ENCODE results near the gene IQCB1. TPM values are rescaled to one million over a fixed set of nuclear protein-coding genes. Genes with fewer than 3 reads are reported as not detected.

IQCB1 gene, protein sequence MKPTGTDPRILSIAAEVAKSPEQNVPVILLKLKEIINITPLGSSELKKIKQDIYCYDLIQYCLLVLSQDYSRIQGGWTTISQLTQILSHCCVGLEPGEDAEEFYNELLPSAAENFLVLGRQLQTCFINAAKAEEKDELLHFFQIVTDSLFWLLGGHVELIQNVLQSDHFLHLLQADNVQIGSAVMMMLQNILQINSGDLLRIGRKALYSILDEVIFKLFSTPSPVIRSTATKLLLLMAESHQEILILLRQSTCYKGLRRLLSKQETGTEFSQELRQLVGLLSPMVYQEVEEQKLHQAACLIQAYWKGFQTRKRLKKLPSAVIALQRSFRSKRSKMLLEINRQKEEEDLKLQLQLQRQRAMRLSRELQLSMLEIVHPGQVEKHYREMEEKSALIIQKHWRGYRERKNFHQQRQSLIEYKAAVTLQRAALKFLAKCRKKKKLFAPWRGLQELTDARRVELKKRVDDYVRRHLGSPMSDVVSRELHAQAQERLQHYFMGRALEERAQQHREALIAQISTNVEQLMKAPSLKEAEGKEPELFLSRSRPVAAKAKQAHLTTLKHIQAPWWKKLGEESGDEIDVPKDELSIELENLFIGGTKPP
- 9.7 to 15.0 TPM (median 11.1 TPM) in 5 replicates for total RNA-seq (2022; extraction: Qiagen RNA extraction; ENCODE audit: low read depth)

GRCh38 chr3:121834671-121835464, at the start of gene IQCB1, which contains the start of gene EAF2:
IQCB1 (minus strand) TSS chr3:121835060; CDS start chr3:121828960, 6,100 bp downstream.
EAF2 (plus strand) TSS chr3:121835209; CDS start chr3:121835286, 77 bp downstream.

DNA sequence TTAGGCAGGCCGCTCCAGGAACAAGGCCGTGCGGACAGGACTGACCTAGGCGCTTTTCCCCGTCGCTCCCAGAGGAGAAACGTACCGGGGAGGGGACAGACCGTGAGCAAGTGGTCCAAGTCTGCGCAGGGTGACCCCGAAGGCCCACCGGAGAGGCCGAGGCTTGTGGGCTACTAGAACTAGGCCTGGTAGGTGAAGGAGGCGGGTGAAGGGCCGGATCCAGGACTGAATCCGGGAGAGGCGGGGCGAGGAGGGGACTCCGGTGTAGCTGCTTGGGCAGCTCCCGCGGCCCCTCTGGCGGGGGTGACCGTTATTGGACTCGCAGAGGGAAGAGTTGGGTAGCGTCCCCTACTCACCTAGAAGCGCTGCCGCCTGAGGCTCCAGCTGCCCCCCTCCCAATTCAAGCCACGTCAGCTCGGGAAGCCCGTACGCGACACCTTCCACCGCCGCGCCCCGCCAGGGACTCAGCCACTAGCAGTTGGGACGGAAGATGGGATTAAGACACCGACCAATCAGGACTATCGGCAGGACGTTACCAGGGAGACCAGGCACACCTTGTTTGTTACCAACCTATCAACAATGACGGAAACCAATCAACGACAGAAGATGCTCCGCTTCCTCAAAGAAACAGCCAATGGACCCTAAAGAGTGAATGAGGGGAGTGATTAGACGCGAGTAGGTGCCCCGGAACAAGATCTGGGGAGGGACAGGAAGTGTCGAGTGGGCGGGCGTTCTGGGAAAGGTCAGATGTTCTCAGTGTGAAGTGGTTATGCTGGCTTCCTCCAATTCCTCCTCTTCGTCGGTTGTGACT, 85.4 kb downstream of the IQCB1 start, which contains the start of gene GOLGB1:
Gene GOLGB1, minus strand, starts transcription at position 466 of the 811 bp plus-strand sequence. CDS start 18,770 bp downstream, outside the sequence.

Other genes starting within 250 kb of the IQCB1 start
- gene FBXO40, start 241.7 kb downstream of the IQCB1 start, total RNA-seq (2022; extraction: Qiagen RNA extraction; ENCODE audit: low read depth) = not detected in 5 replicates
- gene HCLS1, start 174.2 kb downstream of the IQCB1 start, total RNA-seq (2022; extraction: Qiagen RNA extraction; ENCODE audit: low read depth) = 0.07 to 0.45 TPM (median 0.13 TPM) in 5 replicates
- gene GOLGB1, start 85.3 kb downstream of the IQCB1 start, total RNA-seq (2022; extraction: Qiagen RNA extraction; ENCODE audit: low read depth) = 15.4 to 20.6 TPM (median 17.3 TPM) in 5 replicates
- gene EAF2, start 149 bp upstream of the IQCB1 start, total RNA-seq (2022; extraction: Qiagen RNA extraction; ENCODE audit: low read depth) = 2.1 to 3.1 TPM (median 2.4 TPM) in 5 replicates
- gene SLC15A2, start 59.3 kb upstream of the IQCB1 start, total RNA-seq (2022; extraction: Qiagen RNA extraction; ENCODE audit: low read depth) = 0.12 to 0.41 TPM (median 0.35 TPM) in 5 replicates
- not detected in 5 replicates for gene ILDR1, start 187.2 kb upstream of the IQCB1 start, total RNA-seq (2022; extraction: Qiagen RNA extraction; ENCODE audit: low read depth)
- not detected in 5 replicates for gene CD86, start 220.3 kb upstream of the IQCB1 start, total RNA-seq (2022; extraction: Qiagen RNA extraction; ENCODE audit: low read depth)